NT2/D1 (cell line): ENCODE results near the gene BRAT1.

Experiments used
- SUZ12 ChIP-seq: IDR thresholded peaks from 2 replicates; pipeline ENCODE4 v1.6.1; 2011; ENCODE audit not compliant: insufficient read length, insufficient read depth; ENCODE audit errors: extremely low read depth
- YY1 ChIP-seq: IDR thresholded peaks from 2 replicates; pipeline ENCODE4 v1.6.1; 2011; ENCODE audit not compliant: insufficient read length, insufficient read depth
- ZNF274 ChIP-seq: IDR thresholded peaks from 2 replicates; pipeline ENCODE4 v1.6.1; 2011; ENCODE audit warnings: mild to moderate bottlenecking, low read depth, low read length

DNA sequence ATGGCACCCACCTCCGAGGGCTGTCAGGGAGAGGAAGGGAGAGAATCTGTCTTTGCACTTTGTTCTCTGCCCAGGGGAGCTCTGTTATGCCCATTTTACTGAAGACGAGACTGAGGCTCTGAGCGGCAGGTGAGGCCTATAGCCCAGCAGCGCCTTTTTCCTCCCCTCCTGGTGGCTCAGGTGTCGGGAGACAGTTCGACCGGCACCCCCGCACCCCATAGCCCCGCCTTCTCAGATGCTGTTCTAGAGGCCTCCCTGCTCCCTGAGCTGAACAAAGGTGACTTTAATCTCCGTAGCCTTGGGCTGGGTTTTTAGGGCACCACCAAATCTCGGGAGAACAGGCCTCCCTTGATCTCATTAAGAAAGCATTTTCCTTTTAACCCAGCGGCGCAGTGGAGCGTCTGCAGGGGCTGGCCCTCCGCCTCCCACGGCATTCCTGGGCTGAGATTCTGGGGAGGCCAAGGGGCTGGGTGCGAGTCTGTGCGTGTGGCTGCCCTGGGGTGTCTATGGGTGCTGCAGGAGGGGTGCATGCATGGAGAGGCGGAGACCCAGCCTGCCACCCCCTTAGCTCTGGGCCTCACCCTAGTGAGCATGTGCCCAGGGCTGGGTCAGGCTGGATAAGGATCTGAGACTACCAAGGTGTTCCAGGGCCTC lies 32.4 kb downstream of the BRAT1 start:
- no peak for TF ChIP-seq ZNF274
- no peak for TF ChIP-seq YY1
- TF ChIP-seq SUZ12 = no peak
